Fibroblast of lung (primary cell): Measurements from ENCODE around the gene PPP1R16B. TPM values are rescaled to one million over a fixed set of nuclear protein-coding genes. Genes with fewer than 3 reads are reported as not detected.

Source experiments
- DNase-seq, 2 donors: peaks; one replicate each; pipeline versions ENCODE4 v3.0.0 to v3.0.0-alpha.2; 2010; ENCODE audit warnings: low read depth in 2 of 2
- H2AFZ ChIP-seq: 2 replicates; pipeline ENCODE4 v1.5.1; 2012; ENCODE audit warnings: low read length, control low read depth, inconsistent platforms
- H3K27ac ChIP-seq: 2 replicates; pipeline ENCODE4 v1.5.1; 2011; ENCODE audit warnings: low read length, control low read depth; ENCODE audit not compliant: insufficient read depth
- H3K27me3 ChIP-seq: 2 replicates; pipeline ENCODE4 v1.5.1; 2011; ENCODE audit warnings: mild to moderate bottlenecking, low read length; ENCODE audit not compliant: control insufficient read depth, insufficient read depth
- H3K36me3 ChIP-seq: 2 replicates; pipeline ENCODE4 v1.5.1; 2011; ENCODE audit warnings: low read length; ENCODE audit not compliant: control insufficient read depth, insufficient read depth
- H3K4me1 ChIP-seq: 2 replicates; pipeline ENCODE4 v1.5.1; 2011; ENCODE audit warnings: low read length; ENCODE audit not compliant: control insufficient read depth, insufficient read depth; ENCODE audit errors: extremely low read depth
- H3K4me2 ChIP-seq: 2 replicates; pipeline ENCODE4 v1.5.1; 2011; ENCODE audit warnings: low read length, control low read depth; ENCODE audit not compliant: insufficient read depth; ENCODE audit errors: extremely low read depth
- H3K4me3 ChIP-seq, 4 experiments: fragments of 200-600 bp in 1 of 4; sonication (generic) in 1 of 4; replicated peaks in 1 of 4; 2 replicates each; pipeline ENCODE4 v1.5.1; 2011 to 2016; ENCODE audit warnings: low read length in 4 of 4, low read depth in 3 of 4, mild to moderate bottlenecking in 3 of 4, control low read depth in 2 of 4, inconsistent platforms in 1 of 4, mixed read lengths in 1 of 4; ENCODE audit not compliant: insufficient read depth in 1 of 4; ENCODE audit errors: control extremely low read depth in 1 of 4
- H3K79me2 ChIP-seq: 2 replicates; pipeline ENCODE4 v1.5.1; 2012; ENCODE audit warnings: mild to moderate bottlenecking, low read length, inconsistent platforms; ENCODE audit not compliant: control insufficient read depth, insufficient read depth
- H3K9ac ChIP-seq: 2 replicates; pipeline ENCODE4 v1.5.1; 2011; ENCODE audit warnings: mild to moderate bottlenecking, low read length, control low read depth; ENCODE audit not compliant: insufficient read depth
- H3K9me3 ChIP-seq: 2 replicates; pipeline ENCODE4 v1.5.1; 2012; ENCODE audit warnings: low read depth, low read length; ENCODE audit not compliant: control insufficient read depth, insufficient read depth
- H4K20me1 ChIP-seq: 2 replicates; pipeline ENCODE4 v1.5.1; 2011; ENCODE audit warnings: low read length; ENCODE audit not compliant: control insufficient read depth, insufficient read depth; ENCODE audit errors: extremely low read depth
- EZH2 ChIP-seq: IDR thresholded peaks from 2 replicates; pipeline ENCODE4 v1.5.1; 2012; ENCODE audit warnings: low read length, control low read depth, mild to moderate bottlenecking; ENCODE audit errors: missing control alignments
- polyA plus RNA-seq, 2 donors: library from polyadenylated mRNA; depleted of rRNA in 1 of 2; stranded (reverse) in 1 of 2; unstranded in 1 of 2; fragments of >200 nt; gene quantifications; 2 replicates each; pipeline ENCODE4 v1.2.1, GENCODE V29; 2011 to 2012; ENCODE audit warnings: missing spikeins in 1 of 2
- total RNA-seq: library from RNA; depleted of rRNA; stranded (reverse); fragments of >200 nt; gene quantifications from 2 replicates; pipeline ENCODE4 v1.2.1, GENCODE V29; 2014
- TF ChIP-seq, protein P1 (sequence below), 2 donors: IDR thresholded peaks in 1 of 2; conservative IDR thresholded peaks in 1 of 2; 1 replicate in 1 of 2; 2 replicates in 1 of 2; pipeline ENCODE4 v1.5.1; 2011 to 2012; ENCODE audit warnings: low read length in 2 of 2, control low read depth in 1 of 2, inconsistent platforms in 1 of 2, low read depth in 1 of 2, mild to moderate bottlenecking in 1 of 2

PPP1R16B gene
- total and polyA plus RNA-seq, 2 donors (not counting 1 experiment from before 2014, with no cell fraction given): under 0.01 TPM; not detected in 1

GRCh38 chr20:38834868-38835267, 29.4 kb downstream of the PPP1R16B start:
- no peak overlapping the region for H2AFZ ChIP-seq
- H3K4me3 ChIP-seq: no peak overlapping the region
- H3K79me2 ChIP-seq: no peaks in the 10 kb centered on the region
- no peaks in the 10 kb centered on the region for H3K9me3 ChIP-seq
- TF ChIP-seq EZH2: no peak
- TF ChIP-seq, protein P1, sequence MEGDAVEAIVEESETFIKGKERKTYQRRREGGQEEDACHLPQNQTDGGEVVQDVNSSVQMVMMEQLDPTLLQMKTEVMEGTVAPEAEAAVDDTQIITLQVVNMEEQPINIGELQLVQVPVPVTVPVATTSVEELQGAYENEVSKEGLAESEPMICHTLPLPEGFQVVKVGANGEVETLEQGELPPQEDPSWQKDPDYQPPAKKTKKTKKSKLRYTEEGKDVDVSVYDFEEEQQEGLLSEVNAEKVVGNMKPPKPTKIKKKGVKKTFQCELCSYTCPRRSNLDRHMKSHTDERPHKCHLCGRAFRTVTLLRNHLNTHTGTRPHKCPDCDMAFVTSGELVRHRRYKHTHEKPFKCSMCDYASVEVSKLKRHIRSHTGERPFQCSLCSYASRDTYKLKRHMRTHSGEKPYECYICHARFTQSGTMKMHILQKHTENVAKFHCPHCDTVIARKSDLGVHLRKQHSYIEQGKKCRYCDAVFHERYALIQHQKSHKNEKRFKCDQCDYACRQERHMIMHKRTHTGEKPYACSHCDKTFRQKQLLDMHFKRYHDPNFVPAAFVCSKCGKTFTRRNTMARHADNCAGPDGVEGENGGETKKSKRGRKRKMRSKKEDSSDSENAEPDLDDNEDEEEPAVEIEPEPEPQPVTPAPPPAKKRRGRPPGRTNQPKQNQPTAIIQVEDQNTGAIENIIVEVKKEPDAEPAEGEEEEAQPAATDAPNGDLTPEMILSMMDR (conservative IDR thresholded peaks at IDR 0.05 in 1 of 2, IDR thresholded peaks at IDR 0.05 in 1 of 2; ENCODE audit: low read depth in 1 of 2, low read length in 2 of 2): no peak
- no peaks in the 10 kb centered on the region for H3K27me3 ChIP-seq
- H3K4me2 ChIP-seq: no peak overlapping the region
- no peaks in the 10 kb centered on the region for H4K20me1 ChIP-seq
- H3K4me1 ChIP-seq: no peaks in the 10 kb centered on the region
- no peak for DNase-seq
- H3K27ac ChIP-seq: no peak overlapping the region
- H3K9ac ChIP-seq: no peak overlapping the region
- no peaks in the 10 kb centered on the region for H3K36me3 ChIP-seq

DNA sequence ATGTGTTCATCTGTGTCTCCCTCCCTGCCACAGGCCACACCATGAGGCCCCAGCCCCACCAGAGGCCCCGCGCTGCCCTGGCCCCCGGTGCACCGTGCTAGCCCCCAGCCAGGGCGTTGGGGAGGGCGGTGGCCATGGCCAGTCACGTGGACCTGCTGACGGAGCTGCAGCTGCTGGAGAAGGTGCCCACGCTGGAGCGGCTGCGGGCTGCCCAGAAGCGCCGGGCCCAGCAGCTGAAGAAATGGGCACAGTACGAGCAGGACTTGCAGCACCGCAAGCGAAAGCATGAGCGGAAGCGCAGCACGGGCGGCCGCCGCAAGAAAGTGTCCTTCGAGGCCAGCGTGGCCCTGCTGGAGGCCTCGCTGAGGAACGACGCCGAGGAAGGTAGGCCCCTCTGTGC, 30.3 kb downstream of the PPP1R16B start:
- no peak for TF ChIP-seq EZH2
- TF ChIP-seq, protein P1 (conservative IDR thresholded peaks at IDR 0.05 in 1 of 2, IDR thresholded peaks at IDR 0.05 in 1 of 2; ENCODE audit: low read depth in 1 of 2, low read length in 2 of 2): no peak
- H3K36me3 ChIP-seq: no peaks in the 10 kb centered on the region
- H4K20me1 ChIP-seq: no peaks in the 10 kb centered on the region
- no peak overlapping the region for H3K9ac ChIP-seq
- no peak overlapping the region for H3K27ac ChIP-seq
- no peak overlapping the region for H3K4me3 ChIP-seq
- H3K79me2 ChIP-seq: no peaks in the 10 kb centered on the region
- H3K4me1 ChIP-seq: no peaks in the 10 kb centered on the region
- H3K9me3 ChIP-seq: no peaks in the 10 kb centered on the region
- H3K27me3 ChIP-seq: no peaks in the 10 kb centered on the region
- H2AFZ ChIP-seq: no peak overlapping the region
- no peak overlapping the region for H3K4me2 ChIP-seq
- DNase-seq: no peak

DNA sequence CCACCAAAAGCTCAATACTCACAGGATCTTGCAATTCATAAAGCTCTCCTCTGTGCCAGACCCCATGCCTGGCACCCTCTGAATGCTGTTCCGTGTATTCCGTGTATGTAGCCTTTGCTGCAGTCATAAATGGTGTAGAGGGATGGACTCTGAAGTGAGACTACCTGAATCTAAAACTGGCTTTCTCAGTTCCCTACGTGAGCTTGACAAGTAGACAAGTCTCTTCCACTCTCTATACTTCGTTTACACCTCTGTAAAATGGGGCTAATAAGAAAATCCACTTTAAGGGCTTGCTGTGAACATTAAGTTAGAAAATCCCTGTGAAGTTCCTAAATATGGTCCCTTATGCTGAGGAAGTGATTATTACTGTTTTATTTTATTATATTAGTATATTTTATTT, 31.5 kb downstream of the PPP1R16B start:
- H3K36me3 ChIP-seq: no peaks in the 10 kb centered on the region
- H3K4me3 ChIP-seq: no peak overlapping the region
- no peaks in the 10 kb centered on the region for H3K27me3 ChIP-seq
- no peak overlapping the region for H3K27ac ChIP-seq
- H3K4me1 ChIP-seq: no peaks in the 10 kb centered on the region
- no peaks in the 10 kb centered on the region for H3K79me2 ChIP-seq
- no peak overlapping the region for H3K9ac ChIP-seq
- H4K20me1 ChIP-seq: no peaks in the 10 kb centered on the region
- TF ChIP-seq EZH2: no peak
- H2AFZ ChIP-seq: no peak overlapping the region
- H3K4me2 ChIP-seq: no peak overlapping the region
- no peak for DNase-seq
- H3K9me3 ChIP-seq: no peaks in the 10 kb centered on the region
